NB4 (cell line): ENCODE measurements around the gene KCMF1.

ENCODE experiments used
- POLR2A ChIP-seq: IDR thresholded peaks from 2 replicates; pipeline ENCODE4 v1.6.1; 2011; ENCODE audit warnings: mild to moderate bottlenecking; ENCODE audit not compliant: insufficient read length; ENCODE audit errors: extremely low read depth
- TF ChIP-seq, protein P1 (sequence below): IDR thresholded peaks from one replicate; pipeline ENCODE4 v1.5.1; 2012; ENCODE audit warnings: low read depth, low read length

DNA sequence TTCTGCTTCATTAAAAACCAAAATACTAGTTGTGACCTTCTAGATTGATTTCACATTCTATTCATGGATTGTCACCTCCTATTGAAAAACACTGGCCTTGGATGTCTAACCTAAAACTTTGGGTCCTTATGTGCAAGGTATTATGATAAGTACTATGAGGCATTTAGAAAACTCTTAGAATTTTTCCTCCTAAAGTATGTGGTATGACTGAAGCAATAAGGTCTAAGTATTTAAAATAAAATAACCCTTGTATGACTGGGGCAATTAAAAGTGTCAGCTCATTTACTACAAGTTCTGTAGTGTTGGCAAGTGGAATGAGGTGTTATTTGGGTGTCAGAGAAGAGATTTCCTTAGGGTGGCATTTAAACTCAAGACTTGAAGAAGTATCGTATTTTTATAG, 15.1 kb downstream of the KCMF1 start:
- TF ChIP-seq, protein P1, sequence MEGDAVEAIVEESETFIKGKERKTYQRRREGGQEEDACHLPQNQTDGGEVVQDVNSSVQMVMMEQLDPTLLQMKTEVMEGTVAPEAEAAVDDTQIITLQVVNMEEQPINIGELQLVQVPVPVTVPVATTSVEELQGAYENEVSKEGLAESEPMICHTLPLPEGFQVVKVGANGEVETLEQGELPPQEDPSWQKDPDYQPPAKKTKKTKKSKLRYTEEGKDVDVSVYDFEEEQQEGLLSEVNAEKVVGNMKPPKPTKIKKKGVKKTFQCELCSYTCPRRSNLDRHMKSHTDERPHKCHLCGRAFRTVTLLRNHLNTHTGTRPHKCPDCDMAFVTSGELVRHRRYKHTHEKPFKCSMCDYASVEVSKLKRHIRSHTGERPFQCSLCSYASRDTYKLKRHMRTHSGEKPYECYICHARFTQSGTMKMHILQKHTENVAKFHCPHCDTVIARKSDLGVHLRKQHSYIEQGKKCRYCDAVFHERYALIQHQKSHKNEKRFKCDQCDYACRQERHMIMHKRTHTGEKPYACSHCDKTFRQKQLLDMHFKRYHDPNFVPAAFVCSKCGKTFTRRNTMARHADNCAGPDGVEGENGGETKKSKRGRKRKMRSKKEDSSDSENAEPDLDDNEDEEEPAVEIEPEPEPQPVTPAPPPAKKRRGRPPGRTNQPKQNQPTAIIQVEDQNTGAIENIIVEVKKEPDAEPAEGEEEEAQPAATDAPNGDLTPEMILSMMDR, result no peak
- no peak for TF ChIP-seq POLR2A
